ENCODE data around the gene HS1BP3. TPM values are rescaled to one million over a fixed set of nuclear protein-coding genes. Genes with fewer than 3 reads are reported as not detected.

Gene HS1BP3
- total RNA-seq, 1 experiment from 2014 or later: 17.1 TPM

DNA sequence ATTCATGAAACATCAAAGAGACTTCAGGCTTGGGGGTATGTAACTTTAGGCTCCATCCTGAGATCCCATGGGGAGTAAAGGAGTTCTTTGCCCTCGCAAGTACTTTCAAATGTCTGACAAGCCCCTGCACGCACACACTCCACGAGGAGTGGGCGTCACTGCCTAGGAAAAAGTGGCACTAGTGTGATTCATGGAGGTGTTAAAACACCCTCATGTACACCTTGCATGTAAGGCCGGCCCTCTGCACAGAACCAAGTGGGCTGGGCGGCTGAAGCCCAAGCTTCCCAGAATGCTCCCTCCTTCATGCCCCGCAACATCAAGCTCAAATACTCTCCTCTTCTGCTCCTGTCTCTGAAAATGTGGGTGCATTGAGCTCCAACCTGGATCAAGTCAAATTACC lies 7.8 kb downstream of the HS1BP3 start:
- RAD21 ChIA-PET (ENCODE audit: low non-redundant PET in 1 of 2, low total read pairs in 2 of 2, uncharacterized antibody in 2 of 2, unreplicated experiment in 2 of 2): interaction anchor here (0.7 to 1.8 kb wide), 3 partner anchors 231 to 247 kb away, joined by 3 to 10 read pairs (median 7); no protein-coding TSS in a partner anchor
- ATAC-seq (no peak), DNase-seq (ENCODE audit: low read depth, low spot score) (no peak)
- Histone ChIP-seq H3K9ac (ENCODE audit: low read length) (no peak overlapping the region), H3K4me2 (ENCODE audit: low read length) (no peak overlapping the region), H3K27ac (ENCODE audit: low read depth, low read length) (no peak overlapping the region), H3K79me2 (ENCODE audit: insufficient read depth, low read length) (no peaks in the 10 kb centered on the region), H3K9me3 (ENCODE audit: control insufficient read depth in 1 of 2, insufficient read depth in 1 of 2, low read depth in 1 of 2, low read length in 2 of 2) (no peaks in the 10 kb centered on the region), H3K27me3 (ENCODE audit: insufficient read depth, low read length) (no peaks in the 10 kb centered on the region), H2AFZ (ENCODE audit: low read depth, low read length, poor library complexity, severe bottlenecking) (no peak overlapping the region), H3K9me2 (ENCODE audit: insufficient read depth) (no peaks in the 10 kb centered on the region), H3K4me1 (ENCODE audit: control insufficient read depth in 1 of 2, insufficient read depth in 2 of 2, low read length in 2 of 2) (no peaks in the 10 kb centered on the region; a peak in 1 of 4 replicates), H3K4me3 (replicated peaks in 1 of 2; ENCODE audit: low read depth in 1 of 2, low read length in 2 of 2) (no peak overlapping the region), H4K20me1 (ENCODE audit: insufficient read depth) (no peaks in the 10 kb centered on the region), H3K36me3 (ENCODE audit: control insufficient read depth in 1 of 2, insufficient read depth in 2 of 2, low read length in 2 of 2) (peaks cover 0 to 3% of the 10 kb centered on the region in 2 experiments; a peak in 1 of 4 replicates)
- POLR2A ChIA-PET: interaction anchor here (0.8 to 2.9 kb wide), 3 partner anchors 196 to 201 kb away, joined by 3 to 19 read pairs (median 8); partner anchors contain the start of gene RHOB
- CTCF ChIA-PET: interaction anchor here (1.2 to 3.3 kb wide), 16 partner anchors 8 to 352 kb away, joined by 3 to 25 read pairs (median 8); partner anchors contain the start of genes HS1BP3 and RHOB
- BruUV-seq (replicated peaks): no TSS peak
- intact Hi-C loops (cut with micrococcal nuclease): loop anchor here (5.0 kb wide), 1 partner anchor 686 kb away; no protein-coding TSS in a partner anchor
- TF ChIP-seq RAD21 (IDR thresholded peaks at IDR 0.05; ENCODE audit: low read depth): no peak
- TF ChIP-seq SP1 (IDR thresholded peaks at IDR 0.05; ENCODE audit: low read depth): no peak
- no peak for TF ChIP-seq TCF7L2 (IDR thresholded peaks at IDR 0.05; ENCODE audit: borderline replicate concordance, extremely low read depth, insufficient read depth, insufficient read length)
- TF ChIP-seq EGR1 (IDR thresholded peaks at IDR 0.05; ENCODE audit: low read depth): no peak
- TF ChIP-seq, protein P1, sequence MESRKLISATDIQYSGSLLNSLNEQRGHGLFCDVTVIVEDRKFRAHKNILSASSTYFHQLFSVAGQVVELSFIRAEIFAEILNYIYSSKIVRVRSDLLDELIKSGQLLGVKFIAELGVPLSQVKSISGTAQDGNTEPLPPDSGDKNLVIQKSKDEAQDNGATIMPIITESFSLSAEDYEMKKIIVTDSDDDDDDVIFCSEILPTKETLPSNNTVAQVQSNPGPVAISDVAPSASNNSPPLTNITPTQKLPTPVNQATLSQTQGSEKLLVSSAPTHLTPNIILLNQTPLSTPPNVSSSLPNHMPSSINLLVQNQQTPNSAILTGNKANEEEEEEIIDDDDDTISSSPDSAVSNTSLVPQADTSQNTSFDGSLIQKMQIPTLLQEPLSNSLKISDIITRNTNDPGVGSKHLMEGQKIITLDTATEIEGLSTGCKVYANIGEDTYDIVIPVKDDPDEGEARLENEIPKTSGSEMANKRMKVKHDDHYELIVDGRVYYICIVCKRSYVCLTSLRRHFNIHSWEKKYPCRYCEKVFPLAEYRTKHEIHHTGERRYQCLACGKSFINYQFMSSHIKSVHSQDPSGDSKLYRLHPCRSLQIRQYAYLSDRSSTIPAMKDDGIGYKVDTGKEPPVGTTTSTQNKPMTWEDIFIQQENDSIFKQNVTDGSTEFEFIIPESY (IDR thresholded peaks at IDR 0.05; ENCODE audit: extremely low read depth, insufficient replicate concordance, low read length): no peak
- no peak for TF ChIP-seq EZH2phosphoT487 (IDR thresholded peaks at IDR 0.05; ENCODE audit: borderline replicate concordance)
- TF ChIP-seq SRF (IDR thresholded peaks at IDR 0.05; ENCODE audit: low read depth): no peak
- TF ChIP-seq CBX3 (IDR thresholded peaks at IDR 0.05; ENCODE audit: low read depth): no peak
- TF ChIP-seq, protein P2, sequence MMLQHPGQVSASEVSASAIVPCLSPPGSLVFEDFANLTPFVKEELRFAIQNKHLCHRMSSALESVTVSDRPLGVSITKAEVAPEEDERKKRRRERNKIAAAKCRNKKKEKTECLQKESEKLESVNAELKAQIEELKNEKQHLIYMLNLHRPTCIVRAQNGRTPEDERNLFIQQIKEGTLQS (IDR thresholded peaks at IDR 0.05): no peak
- TF ChIP-seq CEBPB (IDR thresholded peaks at IDR 0.05; ENCODE audit: low read depth): no peak
- no peak for TF ChIP-seq YY1 (IDR thresholded peaks at IDR 0.05; ENCODE audit: extremely low read depth, insufficient replicate concordance, low read depth, low read length)
- no peak for TF ChIP-seq FOSL1 (IDR thresholded peaks at IDR 0.05; ENCODE audit: low read depth)
- TF ChIP-seq EZH2 (IDR thresholded peaks at IDR 0.05): no peak
- no peak for TF ChIP-seq POLR2A (IDR thresholded peaks at IDR 0.05; ENCODE audit: borderline replicate concordance, extremely low read depth, insufficient read depth, insufficient read length)
- no peak for TF ChIP-seq ZFX (IDR thresholded peaks at IDR 0.05)
- no peak for TF ChIP-seq ZNF274 (IDR thresholded peaks at IDR 0.05; ENCODE audit: low read depth, low read length)
- TF ChIP-seq, protein P3, sequence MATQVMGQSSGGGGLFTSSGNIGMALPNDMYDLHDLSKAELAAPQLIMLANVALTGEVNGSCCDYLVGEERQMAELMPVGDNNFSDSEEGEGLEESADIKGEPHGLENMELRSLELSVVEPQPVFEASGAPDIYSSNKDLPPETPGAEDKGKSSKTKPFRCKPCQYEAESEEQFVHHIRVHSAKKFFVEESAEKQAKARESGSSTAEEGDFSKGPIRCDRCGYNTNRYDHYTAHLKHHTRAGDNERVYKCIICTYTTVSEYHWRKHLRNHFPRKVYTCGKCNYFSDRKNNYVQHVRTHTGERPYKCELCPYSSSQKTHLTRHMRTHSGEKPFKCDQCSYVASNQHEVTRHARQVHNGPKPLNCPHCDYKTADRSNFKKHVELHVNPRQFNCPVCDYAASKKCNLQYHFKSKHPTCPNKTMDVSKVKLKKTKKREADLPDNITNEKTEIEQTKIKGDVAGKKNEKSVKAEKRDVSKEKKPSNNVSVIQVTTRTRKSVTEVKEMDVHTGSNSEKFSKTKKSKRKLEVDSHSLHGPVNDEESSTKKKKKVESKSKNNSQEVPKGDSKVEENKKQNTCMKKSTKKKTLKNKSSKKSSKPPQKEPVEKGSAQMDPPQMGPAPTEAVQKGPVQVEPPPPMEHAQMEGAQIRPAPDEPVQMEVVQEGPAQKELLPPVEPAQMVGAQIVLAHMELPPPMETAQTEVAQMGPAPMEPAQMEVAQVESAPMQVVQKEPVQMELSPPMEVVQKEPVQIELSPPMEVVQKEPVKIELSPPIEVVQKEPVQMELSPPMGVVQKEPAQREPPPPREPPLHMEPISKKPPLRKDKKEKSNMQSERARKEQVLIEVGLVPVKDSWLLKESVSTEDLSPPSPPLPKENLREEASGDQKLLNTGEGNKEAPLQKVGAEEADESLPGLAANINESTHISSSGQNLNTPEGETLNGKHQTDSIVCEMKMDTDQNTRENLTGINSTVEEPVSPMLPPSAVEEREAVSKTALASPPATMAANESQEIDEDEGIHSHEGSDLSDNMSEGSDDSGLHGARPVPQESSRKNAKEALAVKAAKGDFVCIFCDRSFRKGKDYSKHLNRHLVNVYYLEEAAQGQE (IDR thresholded peaks at IDR 0.05; ENCODE audit: low read depth): no peak
- no peak for TF ChIP-seq ELF1 (IDR thresholded peaks at IDR 0.05; ENCODE audit: borderline replicate concordance, low read depth)
- no peak for TF ChIP-seq POLR2AphosphoS5 (IDR thresholded peaks at IDR 0.05; ENCODE audit: low read depth, low read length)

Data from HCT116 (cell line).